GM10847 (cell line): ENCODE results near the gene PLA2G12A.

Experiments used
- POLR2A ChIP-seq: IDR thresholded peaks from 2 replicates; pipeline ENCODE4 v1.6.1; 2011; ENCODE audit not compliant: insufficient read length; ENCODE audit errors: extremely low read depth

The PLA2G12A gene

DNA sequence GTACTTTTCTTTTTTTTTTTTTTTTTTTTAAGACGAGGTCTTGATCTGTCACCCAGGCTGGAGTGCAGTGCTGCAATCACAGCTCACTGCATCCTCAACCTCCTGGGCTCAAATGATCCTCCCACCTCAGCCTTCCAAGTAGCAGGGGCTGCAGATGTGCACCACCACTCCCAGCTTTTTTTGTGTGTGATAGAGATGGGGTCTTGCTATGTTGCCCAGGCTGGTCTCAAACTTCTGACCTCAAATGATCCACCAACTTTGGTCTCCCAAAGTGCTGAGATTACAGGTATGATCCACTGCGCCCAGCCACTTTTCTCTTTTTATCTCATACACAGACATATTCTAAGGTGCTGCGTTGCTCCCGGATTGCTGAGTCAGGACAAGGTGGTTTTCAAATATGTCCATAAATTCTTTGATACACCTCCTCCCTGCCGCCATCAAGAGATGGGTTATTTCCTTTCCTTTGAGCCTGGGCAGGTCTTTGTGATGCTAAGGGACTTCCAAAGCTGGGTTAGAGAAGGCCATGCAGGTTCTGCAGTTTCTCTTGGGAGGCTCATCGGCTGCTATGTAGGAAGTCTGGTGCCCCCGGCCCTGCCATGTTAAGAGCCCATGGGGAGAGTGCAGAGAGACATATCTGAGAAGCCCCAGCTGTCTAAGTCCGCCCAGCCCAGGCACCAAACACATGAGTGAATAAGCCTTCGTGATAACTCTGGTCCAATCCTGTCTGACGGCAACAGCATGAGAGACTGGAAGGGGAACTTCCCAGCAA lies 8.4 kb upstream of the PLA2G12A start:
- no peak for TF ChIP-seq POLR2A

DNA sequence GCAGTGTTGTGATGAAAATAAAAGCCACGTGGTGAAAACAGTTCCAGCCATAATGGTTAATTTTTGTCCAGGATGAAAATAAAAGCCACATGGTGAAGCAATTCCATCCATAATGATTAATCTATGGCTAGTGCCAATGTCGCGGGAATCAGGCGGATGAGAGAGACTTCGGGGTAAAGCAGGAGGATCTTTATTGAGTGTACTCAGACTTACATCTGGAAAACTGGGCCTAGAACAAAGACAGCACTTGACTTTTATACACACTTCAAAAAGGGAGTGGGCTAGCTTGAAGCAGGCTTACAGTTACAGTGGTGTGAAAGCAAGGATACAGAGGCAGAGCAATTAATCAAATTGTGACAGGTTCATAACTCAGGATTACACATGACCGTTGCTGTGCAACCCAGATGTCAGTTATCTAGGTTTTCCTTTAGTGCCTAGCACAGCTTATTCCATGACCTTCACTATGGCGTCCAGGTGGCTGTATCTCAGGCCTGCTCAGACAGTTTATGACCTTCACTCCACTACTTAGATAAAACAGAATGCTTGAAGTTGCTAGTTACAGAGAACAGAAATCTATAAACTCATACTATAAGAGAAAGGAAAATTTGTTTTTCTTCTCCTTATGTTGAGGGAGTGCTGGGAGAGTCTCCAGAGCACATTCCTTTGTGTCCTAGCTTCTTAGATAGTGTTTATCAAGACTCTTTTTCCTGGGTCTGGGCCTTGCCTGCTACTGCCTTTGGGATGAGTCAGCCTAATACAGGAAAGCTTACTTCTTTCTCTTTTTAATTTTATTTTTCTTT lies 5.9 kb upstream of the PLA2G12A start:
- TF ChIP-seq POLR2A = no peak

DNA sequence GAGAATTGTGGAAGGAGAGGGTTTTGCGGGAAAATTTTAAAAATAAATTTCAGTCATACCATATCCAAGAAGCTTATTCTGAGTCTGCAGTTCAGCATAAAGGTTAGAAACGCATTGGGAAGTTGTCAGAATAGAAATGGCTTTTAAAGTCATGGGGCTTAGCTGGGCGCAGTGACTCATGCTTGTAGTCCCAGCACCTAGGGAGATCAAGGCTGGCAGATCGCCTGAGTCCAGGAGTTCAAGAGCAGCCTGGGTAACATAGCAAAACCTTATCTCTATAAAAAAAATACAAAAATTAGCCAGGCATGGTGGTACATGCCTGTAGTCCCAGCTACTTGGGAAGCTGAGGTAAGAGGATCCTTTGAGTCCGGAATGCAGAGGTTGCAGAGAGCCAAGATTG lies 3.9 kb upstream of the PLA2G12A start:
- TF ChIP-seq POLR2A = no peak

DNA sequence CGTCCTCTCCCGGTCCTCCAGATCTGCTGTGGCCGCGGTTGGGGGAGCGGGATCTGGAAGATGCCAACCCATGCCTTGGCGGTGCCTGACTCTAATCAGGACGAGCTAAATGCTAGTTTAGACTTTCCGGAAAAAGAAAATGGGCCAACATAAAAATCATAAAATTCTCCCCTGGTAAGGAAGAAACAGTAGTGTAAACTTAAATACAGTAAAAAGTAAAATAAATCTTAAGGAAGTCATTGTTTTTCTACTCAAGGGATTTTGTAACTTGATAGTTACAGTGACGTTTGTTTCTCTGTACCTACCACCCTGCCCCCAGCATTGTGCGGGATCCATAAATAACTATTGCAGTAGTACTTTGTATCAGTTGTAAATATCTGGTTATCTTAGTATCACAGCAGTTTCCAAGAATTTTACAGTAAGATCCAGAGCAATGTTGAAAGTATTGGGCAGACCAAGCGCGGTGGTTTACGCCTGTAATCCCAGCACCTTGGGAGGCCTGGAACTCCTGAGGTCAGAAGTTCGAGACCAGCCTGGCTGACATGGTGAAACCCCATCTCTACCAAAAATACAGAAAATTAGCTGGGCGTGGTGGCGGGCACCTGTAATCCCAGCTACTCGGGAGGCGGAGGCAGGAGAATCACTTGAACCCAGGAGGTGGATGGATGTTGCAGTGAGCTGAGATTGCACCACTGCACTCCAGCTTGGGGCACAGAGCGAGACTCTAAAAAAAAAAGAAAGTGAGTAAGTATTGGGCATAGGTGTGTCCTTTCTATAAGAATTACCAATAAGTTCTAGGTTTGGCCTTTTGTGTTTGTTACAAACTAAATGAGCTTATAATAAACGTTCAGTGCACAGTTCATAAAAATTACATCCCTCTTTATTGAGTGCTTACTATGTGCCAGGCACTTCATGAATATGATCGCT lies 1.0 kb upstream of the PLA2G12A start:
- no peak for TF ChIP-seq POLR2A

DNA sequence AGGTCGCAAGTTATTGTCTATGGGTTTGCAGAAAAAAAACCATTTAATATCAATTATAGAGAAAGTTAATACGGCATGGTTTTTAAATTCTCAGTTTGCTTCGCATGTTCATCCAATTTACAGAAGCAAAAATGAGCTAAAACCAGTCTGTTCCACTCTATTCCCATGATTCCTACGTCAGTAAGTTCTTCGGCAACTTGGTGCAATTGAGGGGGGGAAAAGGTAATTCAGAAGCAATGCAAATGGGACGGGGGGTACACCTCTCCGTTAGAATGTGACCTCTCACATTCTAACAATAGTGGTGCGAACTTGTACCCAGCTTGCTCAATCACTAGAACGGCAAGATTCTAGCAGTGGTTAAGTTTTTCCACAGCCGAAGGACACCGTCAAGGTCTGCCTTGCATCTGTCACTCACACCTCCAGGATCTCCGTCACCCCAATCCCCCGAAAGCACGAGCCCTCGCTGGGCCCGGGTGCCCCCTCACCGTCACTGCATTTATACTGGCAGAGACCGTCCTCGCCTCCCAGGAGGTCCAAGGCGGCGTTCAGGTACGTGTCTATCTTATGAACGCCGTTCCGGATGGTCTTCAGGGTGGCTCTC lies 653 bp downstream of the PLA2G12A start:
- TF ChIP-seq POLR2A = no peak

DNA sequence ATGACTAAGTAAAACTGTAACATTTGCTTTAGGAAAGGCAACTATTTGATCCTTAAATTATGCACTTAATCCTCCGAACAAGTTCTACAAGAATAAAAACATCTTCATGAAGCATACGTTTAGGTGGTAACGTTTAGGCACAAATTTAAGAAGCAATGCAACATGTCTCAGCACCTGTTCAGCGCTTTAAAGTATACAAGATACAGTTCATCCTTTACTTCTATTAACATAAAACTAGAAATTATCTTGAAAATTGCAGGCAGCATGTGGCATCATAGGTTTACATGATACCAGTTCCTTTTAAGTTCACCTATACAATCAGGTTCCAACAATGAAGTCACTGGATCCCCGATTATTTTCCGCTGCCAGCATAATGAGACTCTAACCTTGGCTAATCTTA lies 1.5 kb downstream of the PLA2G12A start:
- TF ChIP-seq POLR2A = no peak

DNA sequence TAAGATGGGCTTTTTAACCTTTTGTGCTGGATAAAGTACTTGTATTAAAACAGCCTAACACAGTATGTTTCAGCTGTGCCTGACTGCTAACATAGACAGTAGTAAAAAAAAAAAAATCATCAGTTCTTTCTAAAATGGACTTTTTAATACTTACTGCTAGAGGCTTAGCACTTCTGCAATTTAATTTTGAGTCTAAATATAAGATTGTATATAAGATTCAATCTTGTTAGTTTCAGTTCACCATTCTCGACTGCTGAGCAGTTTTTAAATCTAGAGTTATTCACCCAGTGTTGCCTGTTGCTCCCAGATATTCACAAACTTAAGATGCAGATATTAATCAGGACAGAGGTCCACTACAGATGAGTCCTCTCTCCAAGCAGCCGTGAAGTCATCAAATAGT lies 6.8 kb downstream of the PLA2G12A start:
- no peak for TF ChIP-seq POLR2A

DNA sequence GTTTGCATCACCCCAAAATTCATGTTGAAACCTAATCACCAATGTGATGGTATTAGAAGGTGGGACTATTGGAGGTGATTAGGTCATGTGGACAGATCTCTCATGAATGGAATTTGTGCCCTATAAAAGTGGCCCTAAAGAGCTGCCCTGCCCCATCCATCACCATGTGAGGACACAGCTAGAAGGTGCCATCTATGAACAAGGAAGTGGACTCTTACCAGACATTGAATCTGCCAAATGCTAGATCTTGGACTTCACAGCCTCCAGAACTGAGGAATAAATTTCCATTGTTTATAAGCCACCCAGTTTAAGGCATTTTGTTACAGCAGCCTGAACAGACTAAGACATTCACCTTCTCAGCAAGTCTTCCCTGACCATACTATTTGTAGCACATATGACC lies 7.5 kb downstream of the PLA2G12A start:
- TF ChIP-seq POLR2A = no peak

DNA sequence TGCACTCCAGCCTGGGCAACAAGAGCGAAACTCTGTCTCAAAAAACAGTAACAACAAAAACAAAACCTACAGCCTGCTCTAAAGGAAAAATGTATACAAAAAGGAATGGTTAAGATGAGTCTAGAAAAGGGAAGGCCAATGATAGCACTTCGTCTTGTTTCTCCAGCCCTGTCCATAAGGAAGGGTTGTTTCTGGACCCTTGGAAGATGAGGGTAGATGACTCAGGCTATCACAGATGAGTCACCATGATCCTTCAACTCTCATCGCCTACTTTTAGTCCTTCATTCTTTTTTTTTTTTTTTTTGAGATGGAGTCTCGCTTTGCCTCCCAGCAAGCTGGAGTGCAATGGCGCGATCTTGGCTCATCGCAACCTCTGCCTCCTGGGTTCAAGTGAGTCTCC lies 8.8 kb downstream of the PLA2G12A start:
- no peak for TF ChIP-seq POLR2A

DNA sequence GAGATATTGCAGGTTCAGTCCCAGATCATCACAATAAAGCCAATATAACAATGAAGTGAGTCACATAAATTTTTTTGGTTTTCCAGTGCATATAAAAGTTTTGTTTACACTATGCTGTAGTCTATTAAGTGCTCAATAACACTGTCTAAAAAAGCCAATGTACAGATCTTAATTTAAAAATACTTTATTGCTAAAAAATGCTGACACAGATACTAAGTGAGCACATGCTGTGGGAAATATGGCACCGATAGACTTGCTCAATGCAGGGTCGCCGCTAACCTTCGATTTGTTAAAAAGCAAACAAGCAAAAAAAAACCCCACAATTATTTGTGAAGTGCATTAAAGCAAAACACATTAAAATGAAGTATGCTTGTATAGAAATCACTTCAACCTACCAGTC lies 10.3 kb downstream of the PLA2G12A start:
- TF ChIP-seq POLR2A = no peak

DNA sequence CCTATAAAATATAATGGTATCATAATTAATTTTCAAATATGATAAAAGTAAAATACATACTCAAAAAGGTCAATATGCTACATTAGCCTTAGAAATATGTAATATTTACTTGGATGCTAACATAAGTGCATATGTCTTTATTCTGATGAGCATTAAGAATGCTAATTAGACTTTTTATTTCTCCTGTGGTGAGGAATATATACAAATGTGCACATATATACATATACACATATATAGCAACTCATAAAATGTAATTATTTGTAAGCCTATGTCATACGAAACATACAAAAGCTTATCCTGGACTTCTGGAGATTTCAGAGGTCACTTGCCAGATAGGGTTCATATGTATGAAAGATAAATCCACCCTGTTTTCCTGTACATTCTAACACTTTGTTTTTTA lies 11.1 kb downstream of the PLA2G12A start:
- TF ChIP-seq POLR2A = no peak

DNA sequence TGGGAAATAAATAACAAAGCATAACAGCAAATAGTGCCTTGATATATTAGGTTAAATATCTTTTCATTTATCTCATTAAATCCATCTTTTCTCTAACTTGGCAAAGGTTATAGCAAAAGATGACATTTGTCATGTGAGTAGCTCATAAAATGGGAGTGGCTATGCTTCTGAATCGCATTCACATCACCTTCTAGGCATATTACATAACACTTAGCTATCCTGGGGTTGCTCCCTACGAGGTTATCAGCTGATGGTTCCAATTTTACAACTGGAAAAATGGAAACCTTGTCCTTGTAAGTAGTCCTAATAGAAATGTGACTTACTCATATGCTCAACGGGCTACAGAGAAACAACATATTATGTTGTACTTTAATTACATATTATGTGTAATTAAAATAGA lies 16.4 kb downstream of the PLA2G12A start:
- no peak for TF ChIP-seq POLR2A

DNA sequence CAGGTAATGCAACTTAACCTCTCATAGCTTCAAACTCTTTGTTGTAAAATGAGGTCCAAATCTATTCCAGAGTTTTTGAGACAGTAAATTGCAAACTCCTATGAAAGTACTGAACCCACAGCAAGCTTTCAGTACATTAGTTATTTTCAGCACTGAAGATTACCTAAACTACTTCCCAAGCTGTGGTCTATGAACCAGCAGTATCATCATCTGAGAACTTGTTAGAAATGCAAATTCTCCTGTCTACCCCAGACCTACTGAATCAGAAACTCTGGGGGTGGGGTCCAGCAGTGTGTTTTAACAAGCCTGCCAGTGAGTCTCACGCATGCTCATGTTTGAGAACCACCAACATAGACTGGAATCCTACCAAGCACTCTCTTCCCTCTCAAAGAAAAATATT lies 20.9 kb downstream of the PLA2G12A start:
- no peak for TF ChIP-seq POLR2A

DNA sequence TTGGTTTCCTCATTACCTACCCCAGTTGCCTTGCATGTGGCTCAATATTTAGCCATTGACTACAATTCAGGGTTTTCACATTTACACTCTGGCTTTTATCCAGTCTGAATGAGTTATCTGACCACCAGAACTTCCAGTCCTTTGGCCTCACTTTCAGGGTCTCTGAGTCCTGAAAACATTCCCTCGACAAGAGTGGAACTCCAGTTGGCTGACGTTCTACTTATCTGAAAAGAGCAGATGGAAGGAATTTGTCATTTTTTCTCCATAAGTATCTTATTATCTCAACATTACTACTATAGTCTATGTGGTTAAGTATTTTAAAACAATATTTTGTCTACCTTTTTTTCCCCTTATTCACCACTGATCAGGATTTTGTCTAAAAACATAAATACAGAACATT lies 21.4 kb downstream of the PLA2G12A start:
- no peak for TF ChIP-seq POLR2A

DNA sequence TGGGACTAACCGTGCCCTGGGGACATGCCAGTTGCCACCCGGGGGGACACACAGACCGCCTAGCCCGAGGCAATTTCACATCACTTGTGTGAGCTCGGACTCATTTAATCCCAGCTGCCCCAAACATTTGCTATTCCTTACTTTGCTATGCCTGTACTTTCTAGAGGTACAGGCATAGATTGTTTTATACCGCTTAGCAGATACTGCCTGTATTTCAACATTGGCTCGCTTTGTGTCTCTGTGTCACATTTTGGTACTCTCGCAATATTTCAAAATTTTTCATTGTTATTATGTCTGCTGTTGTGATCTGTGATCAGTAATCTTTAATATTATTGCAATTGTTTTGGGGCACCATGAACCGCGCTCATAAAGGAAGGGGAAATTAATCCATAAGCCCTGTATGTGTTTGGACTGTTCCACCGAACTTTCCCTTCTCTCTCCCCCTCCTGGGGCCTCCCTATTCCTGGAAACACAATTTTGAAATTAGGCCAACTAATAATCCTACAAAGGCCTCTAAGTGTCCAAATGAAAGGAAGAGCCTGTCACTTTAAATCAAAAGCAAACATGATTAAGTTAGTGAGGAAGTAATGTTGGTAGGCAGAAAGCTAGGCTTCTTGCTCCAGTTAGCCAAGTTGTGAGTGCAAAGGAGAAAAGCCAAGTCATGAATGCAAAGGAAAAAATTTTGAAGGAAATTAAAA lies 26.1 kb downstream of the PLA2G12A start:
- no peak for TF ChIP-seq POLR2A
